ENCODE data around the gene SNAPIN. TPM values are rescaled to one million over a fixed set of nuclear protein-coding genes. Genes with fewer than 3 reads are reported as not detected.

SNAPIN gene
- polyA plus RNA-seq, 3 donors: 30.7 to 141 (median 135) TPM

GRCh38 chr1:153678519-153679336 is 20.2 kb downstream of the SNAPIN start, which contains the start of gene NPR1:
Gene NPR1 (plus strand): TSS chr1:153678688. CDS start chr1:153679109, 421 bp downstream.
- no peaks in the 10 kb centered on the region for H3K79me2 ChIP-seq (ENCODE audit: insufficient read depth, low read length)
- peaks cover 0 to 17% (median 12%) of the 10 kb centered on the region in 7 donors for H3K9me3 Mint-ChIP-seq
- WGBS (ENCODE audit: insufficient coverage): under 1% methylated on average over 78 of the region's 78 CpGs
- H4K20me1 ChIP-seq (ENCODE audit: insufficient read depth, low read length): no peaks in the 10 kb centered on the region
- peaks cover 46 to 48% (median 47%) of the 10 kb centered on the region in 3 donors for H3K27me3 Mint-ChIP-seq (ENCODE audit: low read depth in 3 of 3)
- H3K27ac ChIP-seq (ENCODE audit: low read depth in 1 of 2, low read length in 2 of 2): no peak within 1 kb of the TSS
- TF ChIP-seq CTCF (IDR thresholded peaks at IDR 0.05): no peak
- H3K27ac Mint-ChIP-seq: peak within 1 kb of the TSS in 1 of 7 donors; percentile 68
- peaks cover 11 to 14% of the 10 kb centered on the region in 2 donors for H3K36me3 Mint-ChIP-seq
- intact Hi-C loops (cut with micrococcal nuclease): loop anchor here (5.0 kb wide), 2 partner anchors 69 to 309 kb away; partner anchors contain the start of gene RAB13 (in 1 of the 2)
- peaks cover 18 to 27% of the 10 kb centered on the region in 2 donors for H3K4me1 ChIP-seq (ENCODE audit: control insufficient read depth in 1 of 2, insufficient read depth in 2 of 2, low read length in 2 of 2)
- peaks cover 25% of the 10 kb centered on the region for H3K4me1 Mint-ChIP-seq
- peaks cover 19 to 41% of the 10 kb centered on the region in 2 donors for H3K27me3 ChIP-seq (ENCODE audit: control insufficient read depth in 2 of 2, insufficient read depth in 2 of 2, low read length in 2 of 2)
- H3K4me3 Mint-ChIP-seq: peak within 1 kb of the TSS; percentile 84 to 96
- H3K9ac ChIP-seq (ENCODE audit: insufficient read depth, low read length, poor library complexity, severe bottlenecking): peak within 1 kb of the TSS; percentile 57
- H2AFZ ChIP-seq (ENCODE audit: insufficient read depth, low read depth, low read length, poor library complexity, severe bottlenecking): peak within 1 kb of the TSS; percentile 83
- no peaks in the 10 kb centered on the region for H3K36me3 ChIP-seq (replicated peaks in 1 of 2; ENCODE audit: control insufficient read depth in 1 of 2, insufficient read depth in 2 of 2, low read length in 2 of 2)
- peak within 1 kb of the TSS; percentile 30 to 78 (median 32) for H3K4me3 ChIP-seq (replicated peaks in 1 of 3; ENCODE audit: low read depth in 2 of 3, low read length in 3 of 3)
- peak within 1 kb of the TSS; percentile 95 for H3K4me2 ChIP-seq (replicated peaks; ENCODE audit: extremely low read depth, low read length, poor library complexity, severe bottlenecking)
- DNase-seq: no peak
- H3K9me3 ChIP-seq (replicated peaks in 1 of 2; ENCODE audit: control insufficient read depth in 1 of 2, insufficient read depth in 1 of 2, low read length in 2 of 2): peaks cover 0 to 4% of the 10 kb centered on the region in 2 donors

GRCh38 chr1:153679337-153680119 is 21.0 kb downstream of the SNAPIN start:
- peak overlapping the region in 1 of 7 donors; percentile 18 for H3K27ac Mint-ChIP-seq
- Histone ChIP-seq H3K4me3 (replicated peaks in 1 of 3; ENCODE audit: low read depth in 2 of 3, low read length in 3 of 3) (peak overlapping the region; percentile 30 to 78 (median 32)), H3K36me3 (replicated peaks in 1 of 2; ENCODE audit: control insufficient read depth in 1 of 2, insufficient read depth in 2 of 2, low read length in 2 of 2) (no peaks in the 10 kb centered on the region), H2AFZ (ENCODE audit: insufficient read depth, low read depth, low read length, poor library complexity, severe bottlenecking) (peak overlapping the region; percentile 83), H3K79me2 (ENCODE audit: insufficient read depth, low read length) (no peaks in the 10 kb centered on the region), H3K4me1 (ENCODE audit: control insufficient read depth in 1 of 2, insufficient read depth in 2 of 2, low read length in 2 of 2) (peaks cover 18 to 27% of the 10 kb centered on the region in 2 donors), H3K27ac (ENCODE audit: low read depth in 1 of 2, low read length in 2 of 2) (no peak overlapping the region), H3K9ac (ENCODE audit: insufficient read depth, low read length, poor library complexity, severe bottlenecking) (peak overlapping the region; percentile 57), H3K4me2 (replicated peaks; ENCODE audit: extremely low read depth, low read length, poor library complexity, severe bottlenecking) (peak overlapping the region; percentile 95), H4K20me1 (ENCODE audit: insufficient read depth, low read length) (no peaks in the 10 kb centered on the region), H3K27me3 (ENCODE audit: control insufficient read depth in 2 of 2, insufficient read depth in 2 of 2, low read length in 2 of 2) (peaks cover 19 to 41% of the 10 kb centered on the region in 2 donors), H3K9me3 (replicated peaks in 1 of 2; ENCODE audit: control insufficient read depth in 1 of 2, insufficient read depth in 1 of 2, low read length in 2 of 2) (peaks cover 0 to 4% of the 10 kb centered on the region in 2 donors)
- peak overlapping the region; percentile 84 to 96 for H3K4me3 Mint-ChIP-seq
- TF ChIP-seq CTCF (IDR thresholded peaks at IDR 0.05): peak; percentile 42
- peak in 1 of 3 donors; percentile 31 for DNase-seq
- H3K9me3 Mint-ChIP-seq: peaks cover 0 to 17% (median 12%) of the 10 kb centered on the region in 7 donors
- intact Hi-C loops (cut with micrococcal nuclease): loop anchor here (5.0 kb wide), 2 partner anchors 68 to 308 kb away; partner anchors contain the start of gene RAB13 (in 1 of the 2)
- 2% methylated on average over 73 of the region's 73 CpGs for whole genome bisulfite sequencing (ENCODE audit: insufficient coverage)
- peaks cover 29% of the 10 kb centered on the region for H3K4me1 Mint-ChIP-seq
- peaks cover 11 to 14% of the 10 kb centered on the region in 2 donors for H3K36me3 Mint-ChIP-seq
- peaks cover 46 to 48% (median 47%) of the 10 kb centered on the region in 3 donors for H3K27me3 Mint-ChIP-seq (ENCODE audit: low read depth in 3 of 3)
